GM18870 (cell line): ENCODE measurements around the gene BLM.

Experiments used
- ATAC-seq: cut with Tn5 transposase; IDR thresholded peaks from one replicate; pipeline ENCODE4 v1.9.1; 2021; ENCODE audit warnings: moderate library complexity; ENCODE audit not compliant: unreplicated experiment

BLM gene

GRCh38 chr15:90787881-90788280 is 70.7 kb downstream of the BLM start:
- no peak for ATAC-seq

GRCh38 chr15:90789462-90789861 is 72.3 kb downstream of the BLM start:
- no peak for ATAC-seq

GRCh38 chr15:90790057-90790456 is 72.9 kb downstream of the BLM start:
- ATAC-seq: no peak

- no peak for ATAC-seq
Observed at GRCh38 chr15:90790561-90790960, 73.4 kb downstream of the BLM start.

DNA sequence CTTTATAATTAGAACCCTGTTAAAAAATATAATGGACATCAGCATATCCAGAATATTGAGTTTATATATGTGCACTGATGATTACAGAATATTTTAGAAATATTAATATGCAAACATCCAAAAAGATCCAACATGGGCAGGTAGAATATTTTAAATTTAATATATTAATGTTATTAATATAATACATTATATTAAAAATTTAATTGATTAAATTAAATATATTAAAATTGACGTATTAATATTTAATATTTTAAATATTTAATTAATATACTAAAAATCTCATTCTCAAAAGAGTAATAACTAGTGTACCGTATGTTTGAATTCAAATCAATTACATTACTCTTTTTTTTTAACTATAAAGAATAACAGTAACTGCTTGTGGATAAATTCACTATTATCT is 77.4 kb downstream of the BLM start:
- ATAC-seq: no peak

GRCh38 chr15:90799639-90800170 is 82.6 kb downstream of the BLM start:
- no peak for ATAC-seq

- ATAC-seq: no peak
Observed at GRCh38 chr15:90801803-90802202, 84.7 kb downstream of the BLM start.

DNA sequence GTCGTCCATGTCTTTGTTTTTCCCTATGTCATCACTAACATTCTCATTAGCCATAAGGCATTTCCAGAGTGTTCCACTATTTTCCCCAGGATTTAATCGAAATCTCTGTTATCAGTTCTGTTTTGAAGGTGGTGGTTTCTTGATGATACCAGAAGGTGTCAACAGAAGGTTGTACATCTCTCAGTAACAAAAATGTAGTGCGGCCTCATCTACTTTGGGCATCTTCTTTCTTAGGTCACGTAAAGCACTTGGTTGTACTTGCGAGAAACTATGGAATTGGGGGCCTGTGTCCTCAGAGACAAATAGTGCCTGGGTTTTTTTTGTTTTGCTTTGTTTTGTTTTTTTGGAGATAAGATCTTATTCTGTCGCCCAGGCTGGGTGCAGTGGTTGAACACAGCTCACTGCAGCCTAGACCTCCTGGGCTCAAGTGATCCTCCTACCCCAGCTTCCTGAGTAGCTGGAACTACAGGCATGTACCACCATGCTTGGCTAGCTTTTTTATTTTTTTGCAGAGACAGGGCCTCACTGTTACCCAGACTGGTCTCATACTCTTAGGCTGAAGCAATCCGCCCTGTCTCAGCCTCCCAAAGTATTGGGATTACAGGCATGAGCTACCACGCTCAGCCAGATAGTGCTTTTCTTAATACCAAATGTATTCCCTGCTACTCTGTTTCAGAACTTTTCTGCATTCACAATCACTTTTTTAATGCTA is 90.1 kb downstream of the BLM start:
- ATAC-seq: no peak

DNA sequence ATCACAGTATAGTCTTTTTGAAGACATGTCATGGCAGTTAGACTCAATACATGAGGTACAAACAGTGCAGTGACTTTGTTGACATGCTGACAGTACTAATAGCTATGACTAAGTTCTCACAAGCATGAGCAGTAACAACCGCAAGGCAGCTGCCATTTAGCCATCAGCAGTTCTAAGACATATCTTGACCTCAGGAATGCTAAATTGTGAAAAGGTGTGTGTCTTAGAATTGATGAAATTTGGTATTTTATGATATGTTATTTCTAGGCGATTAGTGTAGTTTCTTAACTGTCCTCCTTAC is 90.6 kb downstream of the BLM start:
- no peak for ATAC-seq

- no peak for ATAC-seq
Observed at GRCh38 chr15:90808517-90809235, 91.5 kb downstream of the BLM start.

DNA sequence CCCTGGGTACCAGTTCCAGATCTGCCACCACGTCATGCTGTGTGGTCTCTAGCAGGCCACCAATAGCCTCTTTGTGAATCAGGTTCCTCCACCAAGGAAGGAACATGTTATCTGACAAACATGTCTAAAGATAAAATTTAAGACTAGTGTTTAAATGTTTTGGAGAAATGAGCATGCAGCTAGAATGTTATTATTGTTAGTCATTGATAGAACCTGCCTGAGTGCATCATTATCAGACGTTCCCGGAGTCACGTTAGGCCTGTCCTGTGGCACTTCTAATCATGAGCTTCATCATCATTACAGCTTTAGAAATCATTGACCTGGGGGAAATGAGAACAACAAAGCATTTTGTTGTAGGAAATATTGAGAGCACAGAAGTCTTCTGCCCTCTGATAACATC is 92.4 kb downstream of the BLM start:
- no peak for ATAC-seq

- ATAC-seq: no peak
Observed at GRCh38 chr15:90810354-90810753, 93.2 kb downstream of the BLM start.

GRCh38 chr15:90812171-90812957 is 95.2 kb downstream of the BLM start:
- no peak for ATAC-seq

GRCh38 chr15:90812958-90813265 is 95.8 kb downstream of the BLM start:
- ATAC-seq: no peak

DNA sequence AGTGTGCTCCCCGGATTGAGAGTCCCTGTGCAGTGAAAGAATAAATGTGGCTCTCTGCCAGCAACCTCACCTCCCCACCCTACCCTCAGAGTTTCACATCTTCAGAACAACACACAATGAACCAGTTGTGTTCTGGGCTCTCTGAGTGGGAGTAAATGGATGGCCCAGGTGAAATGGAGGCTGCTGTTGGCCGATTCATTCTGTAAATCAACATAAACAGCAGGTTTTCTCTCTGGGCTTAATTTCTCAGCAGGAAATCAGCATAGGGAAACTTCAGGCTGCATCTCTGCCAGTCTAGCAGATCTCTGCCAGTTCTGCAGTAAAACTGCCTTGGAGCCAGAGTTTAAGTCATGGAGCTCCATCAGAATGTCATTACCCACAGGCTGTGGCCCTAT is 96.6 kb downstream of the BLM start:
- ATAC-seq: no peak

- ATAC-seq: no peak
Observed at GRCh38 chr15:90814191-90814821, 97.2 kb downstream of the BLM start.

GRCh38 chr15:90816401-90817116 is 99.4 kb downstream of the BLM start:
- no peak for ATAC-seq

- ATAC-seq: no peak
Observed at GRCh38 chr15:90817117-90818057, 100.2 kb downstream of the BLM start.

GRCh38 chr15:90818251-90819210 is 101.4 kb downstream of the BLM start:
- ATAC-seq: no peak
